WERI-Rb-1 (cell line): ENCODE results near the gene ZBTB8OS.
"Not testable (repeated sequence)": the region's sequence is repeated elsewhere in the genome, so short reads cannot be mapped to it uniquely, and the experiment has no call there.

ENCODE experiments used
- DNase-seq: peaks from one replicate; pipeline ENCODE4 v3.0.0-alpha.2; 2020
- H3K27ac ChIP-seq: fragments of 250-450 bp; sonication (Bioruptor Pico); 2 replicates; pipeline ENCODE4 v1.5.1; 2020; ENCODE audit warnings: mild to moderate bottlenecking, moderate library complexity
- H3K27me3 ChIP-seq: fragments of 250-450 bp; sonication (Bioruptor Pico); 2 replicates; pipeline ENCODE4 v1.5.1; 2021; ENCODE audit warnings: mild to moderate bottlenecking, low read depth, moderate library complexity; ENCODE audit not compliant: insufficient read depth, severe bottlenecking
- H3K36me3 ChIP-seq: fragments of 250-450 bp; sonication (Bioruptor Pico); 2 replicates; pipeline ENCODE4 v1.5.1; 2020; ENCODE audit warnings: mild to moderate bottlenecking, moderate library complexity
- H3K4me3 ChIP-seq: 2 replicates; pipeline ENCODE4 v1.5.1; 2011; ENCODE audit warnings: low read depth, mild to moderate bottlenecking, control low read depth, low read length
- H3K9me3 ChIP-seq: fragments of 250-450 bp; sonication (Bioruptor Pico); 2 replicates; pipeline ENCODE4 v1.5.1; 2021; ENCODE audit warnings: mild to moderate bottlenecking, moderate library complexity; ENCODE audit not compliant: severe bottlenecking
- CTCF ChIP-seq: IDR thresholded peaks from 2 replicates; pipeline ENCODE4 v1.5.1; 2011; ENCODE audit warnings: low read depth, mild to moderate bottlenecking, control low read depth, inconsistent platforms, low read length

Gene ZBTB8OS

GRCh38 chr1:32651461-32652073 is 1.2 kb upstream of the ZBTB8OS start:
- DNase-seq, result no peak
- no peak for TF ChIP-seq CTCF
- Histone ChIP-seq H3K9me3 (no peaks in the 10 kb centered on the region), H3K36me3 (peaks cover 53% of the 10 kb centered on the region), H3K4me3 (peak overlapping the region; percentile 96), H3K27me3 (no peaks in the 10 kb centered on the region), H3K27ac (peak overlapping the region; percentile 99)

- no peak for TF ChIP-seq CTCF
Measured at GRCh38 chr1:32650752-32651460, 556 bp upstream of the ZBTB8OS start, which contains the start of gene RBBP4. RBBP4 (plus strand) TSS chr1:32651208; CDS start chr1:32651307, 99 bp downstream.

GRCh38 chr1:32647308-32648134 is 2.8 kb downstream of the ZBTB8OS start:
- H3K4me3 ChIP-seq, result no peak overlapping the region
- TF ChIP-seq CTCF, result no peak
- DNase-seq, result no peak
- H3K9me3 ChIP-seq, result no peaks in the 10 kb centered on the region
- H3K36me3 ChIP-seq, result peaks cover 14% of the 10 kb centered on the region
- H3K27ac ChIP-seq, result no peak overlapping the region
- no peaks in the 10 kb centered on the region for H3K27me3 ChIP-seq

More at GRCh38 chr1:32650752-32651460, 556 bp upstream of the ZBTB8OS start, which contains the start of gene RBBP4:
- H3K36me3 ChIP-seq, result peaks cover 47% of the 10 kb centered on the region
- H3K27me3 ChIP-seq, result no peaks in the 10 kb centered on the region
- H3K27ac ChIP-seq, result peak within 1 kb of the TSS; percentile 99
- H3K9me3 ChIP-seq, result no peaks in the 10 kb centered on the region
- peak; percentile 97 for DNase-seq
- H3K4me3 ChIP-seq, result peak within 1 kb of the TSS; percentile 96

- no peak for TF ChIP-seq CTCF
- no peaks in the 10 kb centered on the region; the same call in none of the 2 replicates for H3K36me3 ChIP-seq
- no peak overlapping the region for H3K4me3 ChIP-seq
- no peak for DNase-seq
- no peak overlapping the region for H3K27ac ChIP-seq
- H3K27me3 ChIP-seq, result no peaks in the 10 kb centered on the region
- H3K9me3 ChIP-seq, result no peaks in the 10 kb centered on the region
Measured at GRCh38 chr1:32644426-32644825, 5.9 kb downstream of the ZBTB8OS start.

GRCh38 chr1:32642292-32642827 is 8.0 kb downstream of the ZBTB8OS start:
- H3K27ac ChIP-seq, H3K4me3 ChIP-seq, H3K27me3 ChIP-seq, H3K36me3 ChIP-seq, DNase-seq, H3K9me3 ChIP-seq: not testable (repeated sequence)
